ENCODE results near the gene ADAM17.
A peak's percentile ranks its signal among the peaks of the same experiment; 100 is the strongest.
"Not testable (repeated sequence)": the region's sequence is repeated elsewhere in the genome, so short reads cannot be mapped to it uniquely, and the experiment has no call there.

The ADAM17 gene

DNA sequence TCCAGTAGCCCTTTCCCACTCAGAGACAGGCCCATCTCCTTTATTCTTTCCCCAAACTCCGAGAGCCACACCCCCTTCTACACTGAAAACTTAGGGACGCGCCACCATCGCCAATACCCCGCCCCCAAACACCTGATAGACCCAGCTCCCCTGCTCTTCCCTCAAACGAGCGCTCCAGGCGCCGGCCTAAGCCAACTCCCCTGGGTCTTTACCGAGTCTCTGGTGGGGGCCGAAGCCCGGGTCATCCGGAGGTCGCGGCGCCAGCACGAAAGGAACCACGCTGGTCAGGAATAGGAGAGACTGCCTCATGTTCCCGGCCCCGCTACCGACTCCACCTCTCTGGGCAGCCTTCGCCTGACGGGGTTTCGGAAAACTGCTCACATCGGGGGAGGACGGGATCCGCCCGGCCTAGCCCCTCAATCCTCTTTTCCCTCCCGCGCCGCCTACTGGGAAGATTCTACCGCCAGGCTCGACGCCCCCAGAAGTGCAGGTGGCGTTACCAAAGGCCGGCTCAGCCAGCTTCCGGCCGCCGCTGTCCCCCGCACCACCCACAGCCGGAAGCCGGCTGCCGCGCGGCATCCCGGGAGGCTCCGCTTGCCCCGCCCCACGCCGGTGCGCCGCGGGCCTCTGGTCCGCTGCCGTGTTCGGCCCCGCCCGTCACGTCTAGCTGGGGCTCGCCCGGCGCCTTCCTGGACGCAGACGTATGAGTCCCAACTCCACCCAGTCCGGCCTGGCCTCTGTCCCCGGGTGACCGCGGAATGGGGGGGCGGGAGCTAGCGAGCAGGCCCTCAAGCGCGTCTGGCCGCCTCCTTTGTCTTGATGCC is at the start of gene ADAM17:
ADAM17 (minus strand) TSS at position 534 of the 824 bp plus-strand sequence; CDS start at position 309, 225 bp downstream.
- peak; percentile 67 to 81 (median 76) for DNase-seq (ENCODE audit: low read depth in 3 of 3)

DNA sequence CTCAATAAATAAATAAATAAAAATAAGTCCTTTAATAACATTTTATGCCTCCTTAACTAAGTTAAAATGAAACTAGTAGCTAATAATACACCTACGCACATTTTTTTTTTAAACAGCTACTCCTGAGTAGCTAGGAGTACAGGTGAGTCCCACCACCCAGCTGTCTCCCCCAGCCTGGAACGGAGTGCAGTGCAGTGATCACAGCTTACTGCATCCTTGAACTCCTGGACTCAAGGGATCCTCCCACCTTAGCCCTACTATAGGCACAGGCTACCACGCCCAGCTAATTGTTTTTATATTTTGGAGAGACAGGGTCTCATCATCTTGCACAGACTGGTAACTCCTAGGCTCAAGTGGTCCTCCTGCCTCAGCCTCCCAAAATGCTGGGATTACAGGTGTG is 46.8 kb upstream of the ADAM17 start:
- DNase-seq (ENCODE audit: low read depth in 3 of 3): no peak

DNA sequence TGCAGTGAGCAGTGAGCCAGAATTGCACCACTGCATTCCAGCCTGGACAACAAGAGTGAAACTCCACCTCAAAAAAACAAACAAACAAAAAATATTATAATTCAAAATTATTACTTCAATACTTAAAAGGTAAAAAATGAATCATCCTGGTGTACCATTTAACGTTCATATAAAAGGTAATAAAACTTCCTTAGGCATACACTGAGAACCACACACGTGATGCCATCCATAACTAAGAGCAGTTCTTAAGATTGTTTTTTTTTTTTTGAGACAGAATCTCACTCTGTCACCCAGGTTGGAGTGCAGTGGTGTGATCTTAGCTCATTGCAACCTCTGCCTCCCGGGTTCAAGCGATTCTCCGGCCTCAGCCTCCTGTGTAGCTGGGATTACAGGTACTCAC is 45.8 kb upstream of the ADAM17 start:
- DNase-seq (ENCODE audit: low read depth in 3 of 3): no peak

DNA sequence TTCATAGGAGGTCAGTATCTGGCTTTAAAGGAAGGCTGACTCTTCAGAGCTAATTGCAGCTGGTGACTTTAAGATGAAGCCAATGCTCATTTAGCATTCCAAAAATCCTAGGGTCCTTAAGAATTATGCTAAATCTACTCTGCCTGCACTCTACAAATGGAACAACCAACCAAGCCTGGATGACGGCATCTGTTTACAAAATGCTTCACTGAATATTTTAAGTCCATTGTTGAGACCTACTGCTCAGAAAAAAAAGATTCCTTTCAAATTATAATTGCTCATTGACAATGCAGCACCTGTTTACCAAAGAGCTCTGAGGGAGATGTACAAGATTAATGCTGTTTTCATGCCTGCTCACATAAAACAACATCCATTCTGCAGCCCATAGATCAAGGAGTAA is 43.8 kb upstream of the ADAM17 start:
- DNase-seq (ENCODE audit: low read depth in 3 of 3): no peak

- DNase-seq (ENCODE audit: low read depth in 3 of 3): no peak
These were observed 41.1 kb upstream of the ADAM17 start for GRCh38 chr2:9596621-9597311.

DNA sequence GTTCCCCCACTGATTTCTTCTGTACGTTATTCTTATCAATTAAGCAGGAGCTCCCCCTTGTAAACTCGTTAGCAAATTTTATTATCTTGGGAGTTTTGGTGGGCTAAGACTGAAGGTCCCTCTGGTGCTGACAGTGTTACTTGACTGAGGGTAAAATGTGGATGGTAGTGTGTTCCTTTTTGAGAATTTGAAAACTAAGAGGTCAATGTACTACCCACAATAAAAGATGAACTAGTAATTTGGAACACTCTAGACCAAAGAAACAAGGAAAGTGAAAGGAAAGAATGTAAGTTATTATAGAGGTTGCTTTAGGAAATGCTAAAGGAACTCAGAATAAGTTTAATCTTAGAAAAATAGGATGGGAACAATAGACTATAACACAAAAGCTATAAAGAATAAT is 40.1 kb upstream of the ADAM17 start:
- no peak for DNase-seq (ENCODE audit: low read depth in 3 of 3)

DNA sequence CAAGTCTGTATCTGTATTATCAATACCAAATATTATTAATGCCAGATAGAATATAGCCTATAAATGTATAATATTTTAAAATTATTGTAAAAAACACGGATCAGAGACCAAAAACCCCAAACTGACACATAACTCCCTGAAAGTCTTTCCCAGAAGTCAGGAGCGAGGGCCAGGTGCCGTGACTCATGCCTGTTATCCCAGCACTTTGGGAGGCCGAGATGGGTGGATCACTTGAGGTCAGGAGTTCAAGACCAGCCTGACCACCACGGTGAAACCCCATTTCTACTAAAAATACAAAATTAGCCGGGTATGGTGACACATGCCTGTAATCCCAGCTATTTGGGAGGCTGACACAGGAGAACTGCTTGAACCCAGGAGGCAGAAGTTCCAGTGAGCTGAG is 39.6 kb upstream of the ADAM17 start:
- DNase-seq (ENCODE audit: low read depth in 3 of 3): not testable (repeated sequence)

DNA sequence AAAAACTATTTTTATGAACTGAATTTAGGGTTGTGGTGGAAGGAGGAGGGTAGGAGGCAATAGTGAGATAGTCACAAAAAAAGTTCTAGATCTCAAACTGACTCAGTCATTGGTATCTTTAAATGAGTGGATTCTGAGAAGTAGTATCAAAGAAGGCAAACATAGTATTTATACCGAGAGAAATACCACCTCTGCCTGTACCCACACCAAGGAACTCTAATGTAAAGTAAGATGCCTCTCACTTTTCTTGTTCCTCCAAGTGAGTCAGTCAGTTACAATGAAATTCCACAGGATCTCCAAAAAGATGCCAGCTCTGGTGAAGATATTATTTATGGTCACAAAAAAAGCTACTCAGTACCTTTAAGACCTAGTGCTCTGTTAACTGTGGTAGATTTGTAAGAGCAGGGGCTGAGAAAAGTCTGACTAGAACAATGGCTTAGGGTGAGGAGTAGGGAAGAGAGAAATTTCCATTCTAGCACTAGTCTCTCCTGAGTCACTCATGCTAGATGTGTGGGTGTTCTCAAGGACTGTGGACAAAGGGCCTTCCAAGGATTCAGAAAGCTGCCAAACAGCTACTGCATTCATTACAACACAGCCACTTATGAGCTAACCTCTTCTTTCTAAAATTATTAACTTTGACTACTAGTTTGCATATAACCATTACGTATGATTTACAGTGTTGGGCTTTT is 38.9 kb upstream of the ADAM17 start:
- no peak for DNase-seq (ENCODE audit: low read depth in 3 of 3)

DNA sequence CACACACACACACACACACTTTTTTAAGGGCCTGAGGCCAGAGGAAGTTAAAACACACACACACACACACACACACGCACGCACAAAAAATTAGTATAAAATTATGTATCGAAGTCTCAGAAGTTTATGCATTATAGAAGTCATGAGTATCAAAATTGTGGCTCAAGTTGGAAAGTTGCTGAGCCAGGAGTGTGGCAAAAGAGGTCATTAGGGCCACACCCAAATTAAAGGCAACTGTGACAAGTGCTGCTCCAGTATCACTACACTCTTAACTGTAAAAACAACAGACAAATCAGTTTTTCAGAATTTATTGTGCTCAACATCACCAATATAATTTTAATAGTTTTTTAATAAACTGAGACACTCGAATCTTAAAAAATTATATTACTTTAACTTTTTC is 38.3 kb upstream of the ADAM17 start:
- DNase-seq (ENCODE audit: low read depth in 3 of 3): no peak

- no peak for DNase-seq (ENCODE audit: low read depth in 3 of 3)
These were observed 37.1 kb upstream of the ADAM17 start for GRCh38 chr2:9592699-9593098.

- no peak for DNase-seq (ENCODE audit: low read depth in 3 of 3)
These were observed 35.0 kb upstream of the ADAM17 start for GRCh38 chr2:9590641-9591040.

GRCh38 chr2:9586465-9586864 is 30.8 kb upstream of the ADAM17 start:
- no peak for DNase-seq (ENCODE audit: low read depth in 3 of 3)

- DNase-seq (ENCODE audit: low read depth in 3 of 3): no peak
These were observed 29.9 kb upstream of the ADAM17 start for GRCh38 chr2:9585486-9585885.

GRCh38 chr2:9584902-9585301 is 29.3 kb upstream of the ADAM17 start:
- not testable (repeated sequence) for DNase-seq (ENCODE audit: low read depth in 3 of 3)

- DNase-seq (ENCODE audit: low read depth in 3 of 3): no peak
These were observed 27.0 kb upstream of the ADAM17 start for GRCh38 chr2:9582624-9583023.

DNA sequence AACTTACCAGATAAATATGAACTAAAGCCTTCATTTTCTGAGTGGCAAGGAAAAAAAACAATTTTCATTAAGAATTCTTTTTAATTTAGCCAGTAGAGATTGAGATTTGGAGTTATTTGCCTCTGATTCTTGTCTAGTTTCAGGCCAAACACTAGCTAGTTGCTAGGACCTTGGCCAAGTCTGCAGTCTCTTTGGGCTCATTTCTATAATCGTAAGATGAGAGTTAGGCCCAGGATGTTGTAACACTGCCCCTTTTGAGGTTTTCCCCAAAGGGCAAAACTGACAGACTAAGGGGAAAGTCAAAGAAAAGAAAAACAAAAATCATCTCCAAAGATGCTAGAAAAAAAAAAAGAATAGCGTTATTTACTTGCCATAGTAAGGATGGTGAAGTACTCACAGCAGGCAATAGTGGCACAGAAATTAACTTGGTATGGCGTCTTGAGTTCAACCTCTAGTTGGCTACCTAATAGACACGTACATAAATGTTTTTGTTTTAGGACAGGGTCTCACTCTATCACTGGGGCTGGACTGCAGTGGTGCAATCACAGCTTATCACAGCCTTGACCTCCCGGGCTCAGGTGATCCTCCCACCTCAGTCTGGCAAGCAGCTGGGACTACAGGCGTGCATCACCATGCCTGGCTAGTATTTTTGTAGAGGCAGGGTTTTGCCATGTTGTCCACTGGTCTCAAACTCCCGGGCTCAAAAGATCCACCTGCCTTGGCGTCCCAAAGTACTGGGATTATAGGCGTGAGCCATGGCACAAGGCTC is 23.0 kb upstream of the ADAM17 start:
- DNase-seq (ENCODE audit: low read depth in 3 of 3): no peak

- no peak for DNase-seq (ENCODE audit: low read depth in 3 of 3)
These were observed 18.7 kb upstream of the ADAM17 start for GRCh38 chr2:9574331-9574730.

GRCh38 chr2:9573840-9574239 is 18.2 kb upstream of the ADAM17 start:
- no peak for DNase-seq (ENCODE audit: low read depth in 3 of 3)

DNA sequence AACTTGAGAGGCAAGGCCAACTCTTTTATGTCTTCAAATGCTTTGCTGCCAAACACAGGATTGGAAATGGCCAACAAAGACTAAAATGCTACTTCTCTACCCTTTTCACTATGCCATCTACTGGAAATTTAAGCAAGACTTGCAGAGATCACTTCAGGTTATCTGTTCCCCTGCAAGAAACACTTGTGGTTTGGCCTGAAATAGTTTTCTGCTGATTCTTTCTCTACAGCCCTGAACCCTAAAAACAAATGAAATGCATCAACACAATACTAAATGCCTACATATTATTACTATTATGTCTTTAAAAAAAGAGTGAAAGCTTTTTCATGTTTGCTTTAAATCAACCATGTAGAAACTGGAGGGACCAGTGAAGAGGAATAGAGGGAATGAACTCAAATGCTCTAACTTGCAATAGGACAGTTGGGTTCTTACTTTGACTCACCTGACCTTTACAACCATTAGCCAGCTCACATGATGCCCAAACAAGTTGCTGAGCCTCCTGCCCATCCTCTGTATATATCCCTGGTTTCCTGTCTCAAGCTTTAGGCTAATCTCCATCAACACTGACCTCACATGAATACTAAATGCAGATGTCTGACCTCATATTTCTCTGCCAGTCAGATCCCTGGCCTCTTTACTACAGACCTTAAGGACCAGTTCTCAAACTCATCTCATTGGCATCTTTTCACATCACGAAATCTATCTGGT is 17.5 kb upstream of the ADAM17 start:
- DNase-seq (ENCODE audit: low read depth in 3 of 3): no peak

DNA sequence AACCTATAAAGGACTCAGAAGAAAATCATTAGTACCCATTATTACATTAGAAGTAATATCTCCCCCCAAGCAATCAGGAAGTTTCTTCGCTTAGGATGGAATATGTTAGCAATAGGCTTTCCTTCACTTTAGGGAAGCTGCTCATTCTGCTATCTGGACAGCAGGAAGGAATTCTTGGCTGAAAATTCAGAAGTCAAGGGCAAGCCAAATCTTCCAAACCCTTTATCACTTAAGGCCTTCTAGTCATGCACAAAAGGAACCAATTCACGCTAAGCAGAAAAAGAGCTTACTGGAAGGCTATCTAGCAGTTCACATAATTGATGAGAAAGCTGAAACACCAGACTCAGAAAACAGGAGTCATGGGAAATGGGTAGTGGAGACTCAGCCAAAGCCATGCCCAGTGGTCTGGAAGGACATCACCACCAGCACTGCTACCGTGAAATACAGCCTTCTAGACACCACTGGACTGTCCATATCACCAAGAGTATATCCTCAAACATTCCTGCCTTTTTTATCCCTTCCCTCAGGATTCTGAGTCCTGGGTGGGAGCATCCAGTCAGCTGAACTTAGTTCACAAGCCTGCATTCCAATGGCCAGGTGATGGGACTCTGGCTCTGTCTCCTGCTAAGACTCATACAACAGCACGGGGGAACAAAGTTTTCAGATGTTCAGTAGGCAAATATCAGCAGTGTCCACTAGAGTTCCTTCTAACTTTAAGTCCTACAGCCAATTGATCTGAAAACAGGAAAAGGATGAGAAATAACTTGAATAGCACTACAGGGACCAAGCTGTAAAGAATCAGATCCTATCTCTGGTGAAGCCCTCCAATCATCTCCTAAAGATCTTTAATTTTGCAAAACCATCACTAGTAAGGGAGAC is 14.8 kb upstream of the ADAM17 start:
- no peak for DNase-seq (ENCODE audit: low read depth in 3 of 3)

Measured in stimulated activated CD4-positive, alpha-beta T cell treated with anti-CD3 and anti-CD28 coated beads, TNF-alpha, amount 100 ng/mL, for 48 hours (primary cell).